Naive thymus-derived CD8-positive, alpha-beta T cell (primary cell): ENCODE measurements around the gene SNX24. TPM values are rescaled to one million over a fixed set of nuclear protein-coding genes. Genes with fewer than 3 reads are reported as not detected.

ENCODE experiments used
- ATAC-seq, 2 donors: fragments of 150-1000 bp; cut with Tn5 transposase in 1 of 2; sonication (Bioruptor Pico), chemical (Tn5 transposase) in 1 of 2; 1 replicate in 1 of 2; 2 replicates in 1 of 2; pipeline ENCODE4 v1.10.0; 2021; ENCODE audit warnings: mild to moderate bottlenecking in 2 of 2, moderate library complexity in 2 of 2
- POLR2A ChIA-PET: fragments of 350-600 bp; sonication (Branson Sonifier 250); formaldehyde crosslinking; loops from one replicate; lab custom pipeline; 2021; ENCODE audit warnings: antibody characterized with exemption; lab: Charles Lee
- DNase-seq, 10 donors: peaks; one replicate each; pipeline versions ENCODE4 v3.0.0 to v3.0.0-alpha.2; 2020 to 2022
- H3K27ac Mint-ChIP-seq, 10 donors: one replicate each; pipeline ENCODE4 v1.8.0; 2020 to 2022; ENCODE audit warnings: mild to moderate bottlenecking in 10 of 10, mixed read lengths in 10 of 10, moderate library complexity in 4 of 10, inconsistent platforms in 1 of 10
- H3K27me3 Mint-ChIP-seq, 5 donors: one replicate each; pipeline ENCODE4 v1.8.0; 2021 to 2022; ENCODE audit warnings: mixed read lengths in 5 of 5
- H3K36me3 Mint-ChIP-seq, 3 donors: one replicate each; pipeline ENCODE4 v1.8.0; 2020 to 2022; ENCODE audit warnings: mixed read lengths in 3 of 3, mild to moderate bottlenecking in 2 of 3, inconsistent platforms in 1 of 3
- H3K4me1 Mint-ChIP-seq, 4 donors: one replicate each; pipeline ENCODE4 v1.8.0; 2021 to 2022; ENCODE audit warnings: mixed read lengths in 4 of 4
- H3K4me3 Mint-ChIP-seq, 10 donors: one replicate each; pipeline ENCODE4 v1.8.0; 2020 to 2022; ENCODE audit warnings: mild to moderate bottlenecking in 10 of 10, mixed read lengths in 10 of 10, moderate library complexity in 6 of 10, inconsistent platforms in 1 of 10
- H3K9me3 Mint-ChIP-seq, 9 donors: one replicate each; pipeline ENCODE4 v1.8.0; 2020 to 2022; ENCODE audit warnings: mixed read lengths in 9 of 9, mild to moderate bottlenecking in 3 of 9, inconsistent platforms in 1 of 9, moderate library complexity in 1 of 9
- polyA plus RNA-seq, 3 donors: library from polyadenylated mRNA; unstranded; fragments of 300-500 nt; fragmentation: Illumina TruSeq; gene quantifications; one replicate each; pipeline ENCODE4 v1.2.3, GENCODE V29; 2021
- total RNA-seq, 8 experiments: library from RNA in 2 of 8; stranded (reverse) in 2 of 8; gene quantifications; one replicate each; pipeline ENCODE4 v1.2.3 and lab custom pipeline; 2021 to 2026

The SNX24 gene, protein sequence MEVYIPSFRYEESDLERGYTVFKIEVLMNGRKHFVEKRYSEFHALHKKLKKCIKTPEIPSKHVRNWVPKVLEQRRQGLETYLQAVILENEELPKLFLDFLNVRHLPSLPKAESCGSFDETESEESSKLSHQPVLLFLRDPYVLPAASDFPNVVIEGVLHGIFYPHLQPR
- total RNA-seq (1 to 10 TPM; 2.2 to 2.5 TPM), polyA plus RNA-seq (1 to 10 TPM in 1 of 3 donors, under 1 TPM in 2; 0.42 to 1.5 (median 0.79) TPM), total RNA-seq (lab: John Stamatoyannopoulos, UW) (0.13 to 3.5 (median 0.85) reads per million in 6 experiments)

GRCh38 chr5:122845229-122846050 lies at the start of gene SNX24:
Gene SNX24, plus strand, starts transcription at chr5:122845613. Its CDS starts 21 bp downstream, at chr5:122845634.
- peak; percentile 83 to 89 for ATAC-seq
- POLR2A ChIA-PET: interaction anchor here (1.6 to 2.3 kb wide), 2 partner anchors 70 to 578 kb away, joined by 6 to 12 read pairs; partner anchors contain the start of genes CEP120 and SNX2

GRCh38 chr5:122805481-122805880 lies 39.9 kb upstream of the SNX24 start:
- ATAC-seq (no peak), DNase-seq (no peak)
- Mint-ChIP-seq H3K4me1 (peaks cover 0 to 5% (median 1%) of the 10 kb centered on the region in 4 donors), H3K4me3 (no peak overlapping the region), H3K9me3 (no peaks in the 10 kb centered on the region), H3K36me3 (peaks cover 14 to 88% (median 52%) of the 10 kb centered on the region in 3 donors), H3K27ac (no peak overlapping the region), H3K27me3 (no peaks in the 10 kb centered on the region)
- POLR2A ChIA-PET: no interaction called here

More at GRCh38 chr5:122845229-122846050, at the start of gene SNX24:
- Mint-ChIP-seq H3K27ac (peak within 1 kb of the TSS; percentile 57 to 93 (median 82)), H3K27me3 (peaks cover 1 to 10% (median 6%) of the 10 kb centered on the region in 5 donors), H3K9me3 (no peaks in the 10 kb centered on the region), H3K4me1 (peaks cover 9 to 38% (median 25%) of the 10 kb centered on the region in 4 donors), H3K36me3 (peaks cover 2 to 3% (median 3%) of the 10 kb centered on the region in 3 donors), H3K4me3 (peak within 1 kb of the TSS; percentile 84 to 93 (median 91))
- peak; percentile 45 to 76 (median 60) for DNase-seq

DNA sequence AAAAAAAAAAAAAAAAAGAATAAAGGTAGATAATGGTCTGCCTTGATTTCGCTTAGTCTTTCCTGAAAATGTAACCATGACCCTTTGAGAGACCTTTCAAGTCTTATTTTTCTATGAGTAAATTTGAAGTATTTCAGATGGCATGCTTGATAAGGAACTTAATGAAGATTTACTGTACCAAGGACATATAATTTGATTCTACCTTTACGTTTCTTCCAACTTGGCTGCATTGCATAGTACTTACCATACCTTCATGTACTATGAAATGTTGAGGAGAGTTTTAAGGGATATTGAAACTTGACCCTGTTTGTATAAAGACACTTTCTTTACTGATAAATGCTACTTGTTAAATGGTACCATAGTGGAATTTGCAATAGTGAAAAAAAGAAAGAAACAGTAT lies 35.0 kb upstream of the SNX24 start:
- H3K36me3 Mint-ChIP-seq: peaks cover 0 to 68% (median 36%) of the 10 kb centered on the region in 3 donors
- no peaks in the 10 kb centered on the region for H3K27me3 Mint-ChIP-seq
- H3K4me3 Mint-ChIP-seq: no peak overlapping the region
- POLR2A ChIA-PET: no interaction called here
- DNase-seq (no peak), ATAC-seq (no peak)
- no peaks in the 10 kb centered on the region for H3K9me3 Mint-ChIP-seq
- no peak overlapping the region for H3K27ac Mint-ChIP-seq
- peaks cover 0 to 2% (median 0%) of the 10 kb centered on the region in 4 donors for H3K4me1 Mint-ChIP-seq

DNA sequence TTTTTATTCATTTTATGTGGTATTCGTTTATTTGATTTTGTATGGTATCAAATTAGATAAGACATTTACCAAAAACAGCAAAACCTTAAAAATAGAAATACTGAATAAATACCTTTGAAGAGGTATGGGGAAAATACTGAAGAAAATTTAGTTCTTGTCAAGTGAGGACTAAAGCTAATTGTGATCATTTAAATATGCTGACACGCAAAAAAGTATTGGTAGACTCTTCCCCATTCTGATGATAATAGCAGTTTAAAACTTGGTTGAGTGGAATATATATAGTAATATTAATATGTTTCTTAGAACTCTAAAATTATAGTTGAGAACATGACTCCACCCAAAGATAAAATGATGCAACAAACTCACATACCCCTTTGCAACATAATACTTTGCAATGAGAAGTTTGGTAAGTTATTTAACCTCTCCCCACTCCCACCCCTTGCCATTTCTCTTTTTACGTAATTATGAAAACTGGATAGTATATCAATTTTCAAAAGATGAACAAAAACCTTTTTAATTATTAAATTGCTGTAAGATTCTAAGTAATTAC lies 30.1 kb upstream of the SNX24 start:
- no peak overlapping the region for H3K27ac Mint-ChIP-seq
- POLR2A ChIA-PET: no interaction called here
- peaks cover 0 to 64% (median 14%) of the 10 kb centered on the region in 3 donors for H3K36me3 Mint-ChIP-seq
- H3K9me3 Mint-ChIP-seq: no peaks in the 10 kb centered on the region
- no peaks in the 10 kb centered on the region for H3K27me3 Mint-ChIP-seq
- ATAC-seq (no peak), DNase-seq (no peak)
- peaks cover 0 to 2% (median 0%) of the 10 kb centered on the region in 4 donors for H3K4me1 Mint-ChIP-seq
- no peak overlapping the region for H3K4me3 Mint-ChIP-seq

DNA sequence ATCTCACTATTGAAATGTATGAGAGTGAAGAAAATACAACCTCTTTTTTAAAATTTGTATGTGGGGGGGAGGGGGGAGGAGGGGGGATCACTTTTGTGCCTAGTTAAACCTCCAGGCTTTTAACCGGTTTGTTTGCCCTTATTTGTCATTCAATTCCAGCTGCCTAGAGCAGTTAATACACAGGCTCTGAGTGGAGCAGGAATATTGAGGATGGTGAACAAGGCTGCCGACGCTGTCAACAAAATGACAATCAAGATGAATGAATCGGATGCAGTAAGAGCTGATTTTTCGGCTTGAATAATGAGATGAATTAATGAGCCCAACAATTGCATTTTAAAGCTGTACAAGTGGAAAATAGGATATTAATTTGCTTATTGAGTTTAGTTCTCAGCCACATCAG lies 28.7 kb upstream of the SNX24 start:
- Mint-ChIP-seq H3K27ac (no peak overlapping the region), H3K4me1 (peaks cover 0 to 2% (median 0%) of the 10 kb centered on the region in 4 donors), H3K4me3 (no peak overlapping the region), H3K36me3 (peaks cover 0 to 69% (median 14%) of the 10 kb centered on the region in 3 donors), H3K27me3 (no peaks in the 10 kb centered on the region), H3K9me3 (no peaks in the 10 kb centered on the region)
- ATAC-seq (no peak), DNase-seq (no peak)
- POLR2A ChIA-PET: no interaction called here

GRCh38 chr5:122831984-122832383 lies 13.4 kb upstream of the SNX24 start:
- no peaks in the 10 kb centered on the region for H3K9me3 Mint-ChIP-seq
- H3K27me3 Mint-ChIP-seq: no peaks in the 10 kb centered on the region
- peaks cover 0 to 33% (median 9%) of the 10 kb centered on the region in 3 donors for H3K36me3 Mint-ChIP-seq
- peaks cover 0 to 2% (median 0%) of the 10 kb centered on the region in 4 donors for H3K4me1 Mint-ChIP-seq
- ATAC-seq: no peak
- no peak overlapping the region for H3K27ac Mint-ChIP-seq
- POLR2A ChIA-PET: no interaction called here
- DNase-seq: no peak
- no peak overlapping the region for H3K4me3 Mint-ChIP-seq

GRCh38 chr5:122835681-122836080 lies 9.7 kb upstream of the SNX24 start:
- ATAC-seq: no peak
- peaks cover 0 to 5% (median 2%) of the 10 kb centered on the region in 5 donors for H3K27me3 Mint-ChIP-seq
- no peak overlapping the region for H3K4me3 Mint-ChIP-seq
- H3K4me1 Mint-ChIP-seq: peaks cover 0 to 5% (median 2%) of the 10 kb centered on the region in 4 donors
- no peaks in the 10 kb centered on the region for H3K9me3 Mint-ChIP-seq
- no peak for DNase-seq
- POLR2A ChIA-PET: no interaction called here
- H3K27ac Mint-ChIP-seq: no peak overlapping the region
- peaks cover 0 to 10% (median 5%) of the 10 kb centered on the region in 3 donors for H3K36me3 Mint-ChIP-seq

DNA sequence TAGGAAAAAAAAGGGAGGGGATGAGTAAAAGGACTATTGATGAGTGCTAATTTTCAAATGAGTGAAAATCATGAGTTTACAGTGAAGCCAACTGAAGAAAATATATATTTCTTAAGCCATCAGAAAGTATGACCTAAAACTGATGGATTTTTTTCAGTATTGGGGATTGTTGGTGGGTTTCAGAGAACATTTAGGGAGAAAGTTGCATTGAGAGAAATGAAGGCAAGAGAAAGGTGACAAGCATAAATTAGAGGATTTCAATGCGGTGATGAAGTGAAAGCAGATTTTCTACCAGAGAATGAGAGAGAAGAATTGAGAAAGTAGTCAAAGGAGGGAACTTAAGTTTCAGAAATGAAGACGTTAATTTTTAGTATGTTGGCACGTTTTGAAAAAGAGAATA lies 8.5 kb upstream of the SNX24 start:
- peaks cover 2 to 6% (median 3%) of the 10 kb centered on the region in 5 donors for H3K27me3 Mint-ChIP-seq
- H3K4me1 Mint-ChIP-seq: peaks cover 0 to 5% (median 2%) of the 10 kb centered on the region in 4 donors
- H3K9me3 Mint-ChIP-seq: no peaks in the 10 kb centered on the region
- DNase-seq (no peak), ATAC-seq (no peak)
- POLR2A ChIA-PET: no interaction called here
- H3K27ac Mint-ChIP-seq: no peak overlapping the region
- H3K4me3 Mint-ChIP-seq: no peak overlapping the region
- H3K36me3 Mint-ChIP-seq: peaks cover 2 to 6% (median 5%) of the 10 kb centered on the region in 3 donors

- Mint-ChIP-seq H3K4me1 (peaks cover 2 to 18% (median 11%) of the 10 kb centered on the region in 4 donors), H3K27ac (no peak overlapping the region)
These were observed 5.7 kb upstream of the SNX24 start for GRCh38 chr5:122839731-122840130.

DNA sequence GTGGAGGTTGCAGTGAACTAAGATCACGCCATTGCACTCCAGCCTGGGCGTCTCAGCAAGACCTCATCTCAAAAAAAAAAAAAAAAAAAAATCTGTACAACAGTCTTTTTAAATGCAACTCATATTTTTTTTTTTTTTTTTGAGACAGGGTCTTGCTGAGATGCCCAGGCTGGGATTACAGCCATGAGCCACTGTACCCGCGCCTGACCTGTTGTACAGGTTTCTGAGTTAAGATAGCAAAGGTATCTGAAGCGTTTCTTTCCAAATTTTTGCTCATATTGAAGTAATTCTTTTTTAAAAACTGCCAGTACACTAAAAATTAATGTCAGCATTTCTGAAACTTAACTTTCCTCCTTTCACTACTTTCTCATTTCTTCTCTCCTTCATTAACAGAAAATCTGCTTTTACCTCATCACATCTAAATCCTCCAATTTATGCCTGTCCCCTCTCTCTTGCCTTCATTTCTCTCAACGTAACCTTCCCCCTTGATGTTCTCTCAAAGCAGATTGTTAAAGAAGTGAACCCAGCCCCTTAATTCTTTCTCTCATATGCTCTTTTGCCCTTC lies 3.3 kb upstream of the SNX24 start:
- Mint-ChIP-seq H3K36me3 (peaks cover 2 to 6% (median 5%) of the 10 kb centered on the region in 3 donors), H3K4me3 (no peak overlapping the region), H3K9me3 (no peaks in the 10 kb centered on the region), H3K27ac (peak overlapping the region in 1 of 10 donors; percentile 29), H3K27me3 (peaks cover 3 to 10% (median 8%) of the 10 kb centered on the region in 5 donors), H3K4me1 (peaks cover 7 to 32% (median 23%) of the 10 kb centered on the region in 4 donors)
- DNase-seq (no peak), ATAC-seq (no peak)
- POLR2A ChIA-PET: no interaction called here

More at GRCh38 chr5:122839731-122840130, 5.7 kb upstream of the SNX24 start:
- no peaks in the 10 kb centered on the region for H3K9me3 Mint-ChIP-seq
- H3K4me3 Mint-ChIP-seq: no peak overlapping the region
- ATAC-seq (no peak), DNase-seq (no peak)
- H3K36me3 Mint-ChIP-seq: peaks cover 2 to 6% (median 5%) of the 10 kb centered on the region in 3 donors
- H3K27me3 Mint-ChIP-seq: peaks cover 3 to 10% (median 8%) of the 10 kb centered on the region in 5 donors
- POLR2A ChIA-PET: no interaction called here

DNA sequence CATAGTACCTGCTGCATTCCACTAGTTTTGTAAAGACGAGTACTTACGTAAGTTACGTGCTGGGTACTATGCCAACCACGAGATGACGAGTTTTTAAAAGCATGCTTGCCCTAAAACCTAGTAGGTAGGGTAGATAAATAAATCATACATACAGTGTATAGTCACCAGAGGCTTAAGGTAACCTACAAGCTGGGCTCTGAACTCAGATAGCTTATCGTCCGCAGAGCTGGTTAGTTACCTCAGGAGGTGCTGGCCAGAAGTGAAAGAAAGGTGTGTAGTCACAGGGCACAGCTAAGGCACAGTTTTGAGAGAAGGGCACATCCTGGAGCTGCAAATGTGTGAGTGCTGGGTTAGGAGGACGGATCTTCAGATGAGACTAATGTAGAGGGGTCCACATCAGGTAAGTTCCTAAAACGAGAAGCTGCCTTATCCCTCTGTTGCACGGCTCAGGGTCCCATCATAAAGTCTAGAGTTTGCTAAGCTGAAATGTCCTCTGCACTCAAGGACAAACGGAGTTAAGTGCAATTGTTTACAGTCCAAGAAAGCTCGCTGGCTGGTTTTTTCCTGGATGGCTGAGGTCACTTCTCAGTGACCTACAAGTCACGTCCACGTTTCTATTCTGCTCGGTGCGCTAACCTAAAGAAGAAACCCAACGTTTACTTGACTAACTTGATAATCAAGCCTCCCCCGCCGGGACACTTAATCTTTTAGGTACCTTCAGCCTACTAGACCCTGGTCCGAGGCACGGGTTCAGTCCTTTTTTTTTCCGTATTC lies 1.1 kb upstream of the SNX24 start:
- H3K9me3 Mint-ChIP-seq: no peaks in the 10 kb centered on the region
- H3K36me3 Mint-ChIP-seq: peaks cover 2 to 6% (median 5%) of the 10 kb centered on the region in 3 donors
- peaks cover 7 to 32% (median 24%) of the 10 kb centered on the region in 4 donors for H3K4me1 Mint-ChIP-seq
- peak overlapping the region; percentile 22 to 93 (median 82) for H3K27ac Mint-ChIP-seq
- peaks cover 3 to 10% (median 8%) of the 10 kb centered on the region in 5 donors for H3K27me3 Mint-ChIP-seq
- DNase-seq (peak in 3 of 10 donors; percentile 8 to 16 (median 9)), ATAC-seq (no peak)
- POLR2A ChIA-PET: interaction anchor here (1.6 to 2.3 kb wide), 2 partner anchors 69 to 579 kb away, joined by 6 to 12 read pairs; partner anchors contain the start of genes CEP120 and SNX2
- H3K4me3 Mint-ChIP-seq: peak overlapping the region; percentile 84 to 93 (median 91)
